Astrocyte (in vitro differentiated cells and primary cell): ENCODE measurements around the gene AUTS2.

Experiments used
- EZH2 ChIP-seq: IDR thresholded peaks from 2 replicates; pipeline ENCODE4 v1.6.1; 2012; ENCODE audit warnings: mild to moderate bottlenecking, low read length, inconsistent platforms; ENCODE audit not compliant: insufficient read depth
- TF ChIP-seq, protein P1 (sequence below): IDR thresholded peaks from 2 replicates; pipeline ENCODE4 v1.5.1; 2011; ENCODE audit warnings: low read depth, mild to moderate bottlenecking, inconsistent platforms, low read length, moderate library complexity; ENCODE audit not compliant: insufficient read depth

DNA sequence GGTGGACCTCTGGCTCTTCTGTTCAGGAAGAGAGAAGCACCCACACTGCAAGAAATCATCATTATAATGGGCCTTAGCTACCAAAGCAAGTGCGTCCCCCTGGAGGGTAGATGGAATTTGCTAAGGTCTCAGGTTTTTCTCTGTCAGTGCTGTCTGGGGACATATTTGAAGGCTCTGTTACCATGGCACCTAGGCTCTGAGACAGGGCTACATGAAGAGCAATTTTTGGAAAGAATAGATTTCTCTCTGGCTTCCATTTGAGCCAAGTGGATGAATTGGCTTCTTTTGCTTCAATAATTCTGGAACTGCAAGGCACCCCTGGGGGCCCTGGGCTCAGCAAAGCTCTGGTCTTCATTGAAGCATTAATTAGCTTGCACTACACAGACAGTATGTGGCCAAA lies 1184.5 kb downstream of the AUTS2 start:
- TF ChIP-seq, protein P1, sequence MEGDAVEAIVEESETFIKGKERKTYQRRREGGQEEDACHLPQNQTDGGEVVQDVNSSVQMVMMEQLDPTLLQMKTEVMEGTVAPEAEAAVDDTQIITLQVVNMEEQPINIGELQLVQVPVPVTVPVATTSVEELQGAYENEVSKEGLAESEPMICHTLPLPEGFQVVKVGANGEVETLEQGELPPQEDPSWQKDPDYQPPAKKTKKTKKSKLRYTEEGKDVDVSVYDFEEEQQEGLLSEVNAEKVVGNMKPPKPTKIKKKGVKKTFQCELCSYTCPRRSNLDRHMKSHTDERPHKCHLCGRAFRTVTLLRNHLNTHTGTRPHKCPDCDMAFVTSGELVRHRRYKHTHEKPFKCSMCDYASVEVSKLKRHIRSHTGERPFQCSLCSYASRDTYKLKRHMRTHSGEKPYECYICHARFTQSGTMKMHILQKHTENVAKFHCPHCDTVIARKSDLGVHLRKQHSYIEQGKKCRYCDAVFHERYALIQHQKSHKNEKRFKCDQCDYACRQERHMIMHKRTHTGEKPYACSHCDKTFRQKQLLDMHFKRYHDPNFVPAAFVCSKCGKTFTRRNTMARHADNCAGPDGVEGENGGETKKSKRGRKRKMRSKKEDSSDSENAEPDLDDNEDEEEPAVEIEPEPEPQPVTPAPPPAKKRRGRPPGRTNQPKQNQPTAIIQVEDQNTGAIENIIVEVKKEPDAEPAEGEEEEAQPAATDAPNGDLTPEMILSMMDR, result no peak
- no peak for TF ChIP-seq EZH2
